PFSK-1 (cell line): ENCODE results near the gene NKPD1.

Source experiments
- FOXP2 ChIP-seq: optimal IDR thresholded peaks from 2 replicates; pipeline ENCODE3; 2011; ENCODE audit warnings: borderline replicate concordance, control low read depth, inconsistent platforms; ENCODE audit not compliant: insufficient read depth; ENCODE audit errors: extremely low read length, extremely low read depth
- POLR2AphosphoS5 ChIP-seq: IDR thresholded peaks from 2 replicates; pipeline ENCODE4 v1.6.1; 2012; ENCODE audit warnings: low read depth, mild to moderate bottlenecking, control low read depth, low read length, moderate library complexity
- REST ChIP-seq, 2 experiments: IDR thresholded peaks; 2 replicates each; pipeline versions ENCODE4 v1.6.1 to v1.8.0; 2011 to 2012; ENCODE audit warnings: low read depth in 2 of 2, low read length in 2 of 2, control low read depth in 1 of 2, inconsistent platforms in 1 of 2, mild to moderate bottlenecking in 1 of 2, moderate library complexity in 1 of 2; ENCODE audit not compliant: insufficient read depth in 1 of 2
- SIN3A ChIP-seq: IDR thresholded peaks from 2 replicates; pipeline ENCODE4 v1.6.1; 2012; ENCODE audit warnings: mild to moderate bottlenecking, low read length, moderate library complexity, borderline replicate concordance; ENCODE audit not compliant: insufficient read depth
- TAF1 ChIP-seq: IDR thresholded peaks from 2 replicates; pipeline ENCODE4 v1.6.1; 2012; ENCODE audit warnings: low read length, control low read depth, borderline replicate concordance; ENCODE audit not compliant: insufficient read depth

NKPD1 gene

DNA sequence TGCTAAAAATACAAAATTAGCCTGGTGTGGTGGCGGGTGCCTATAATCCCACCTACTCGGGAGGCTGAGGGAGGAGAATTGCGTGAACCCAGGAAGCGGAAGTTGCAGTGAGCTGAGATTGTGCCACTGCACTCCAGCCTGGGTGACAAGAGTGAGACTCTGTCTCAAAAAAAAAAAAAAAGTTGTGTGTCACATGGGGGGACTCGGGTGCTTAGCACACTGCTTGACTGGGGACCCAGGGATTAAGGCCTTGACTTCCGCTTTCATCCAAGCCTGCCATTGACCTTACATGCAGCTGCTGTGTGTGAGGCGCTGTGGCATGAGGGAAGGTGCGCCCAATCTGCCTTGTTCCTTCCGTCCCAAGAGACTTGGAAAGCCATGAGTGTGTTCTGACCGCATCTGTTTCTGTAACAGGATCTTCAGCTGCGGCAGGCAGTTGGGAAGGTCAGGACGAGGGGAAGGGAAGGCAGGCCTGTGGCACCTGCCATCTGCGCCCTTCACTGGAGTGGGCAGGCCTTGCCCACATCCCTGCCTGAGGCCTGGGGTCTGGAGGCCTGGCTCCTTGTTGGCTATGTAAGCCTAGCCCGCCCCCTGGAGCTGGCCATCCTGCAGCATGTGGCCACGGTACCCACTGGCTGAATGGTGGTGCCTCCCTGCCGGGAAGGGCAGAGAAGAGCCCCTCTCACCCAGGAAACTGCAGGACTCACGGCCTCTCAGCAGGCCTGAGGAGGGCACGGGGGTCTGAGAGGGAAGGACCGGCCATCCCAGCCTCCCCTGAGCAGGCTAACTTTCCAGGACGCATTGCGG is 44.8 kb downstream of the NKPD1 start:
- no peak for TF ChIP-seq REST (IDR thresholded peaks at IDR 0.05; ENCODE audit: insufficient read depth in 1 of 2, low read depth in 2 of 2, low read length in 2 of 2)

GRCh38 chr19:45114116-45114515 is 46.7 kb downstream of the NKPD1 start:
- no peak for TF ChIP-seq TAF1
- TF ChIP-seq SIN3A, result no peak
- TF ChIP-seq POLR2AphosphoS5, result no peak
- no peak for TF ChIP-seq FOXP2
- no peak for TF ChIP-seq REST (IDR thresholded peaks at IDR 0.05; ENCODE audit: insufficient read depth in 1 of 2, low read depth in 2 of 2, low read length in 2 of 2)

- TF ChIP-seq SIN3A (no peak), REST (IDR thresholded peaks at IDR 0.05; ENCODE audit: insufficient read depth in 1 of 2, low read depth in 2 of 2, low read length in 2 of 2) (no peak), POLR2AphosphoS5 (no peak)
Observed at GRCh38 chr19:45113628-45114027, 47.2 kb downstream of the NKPD1 start.

DNA sequence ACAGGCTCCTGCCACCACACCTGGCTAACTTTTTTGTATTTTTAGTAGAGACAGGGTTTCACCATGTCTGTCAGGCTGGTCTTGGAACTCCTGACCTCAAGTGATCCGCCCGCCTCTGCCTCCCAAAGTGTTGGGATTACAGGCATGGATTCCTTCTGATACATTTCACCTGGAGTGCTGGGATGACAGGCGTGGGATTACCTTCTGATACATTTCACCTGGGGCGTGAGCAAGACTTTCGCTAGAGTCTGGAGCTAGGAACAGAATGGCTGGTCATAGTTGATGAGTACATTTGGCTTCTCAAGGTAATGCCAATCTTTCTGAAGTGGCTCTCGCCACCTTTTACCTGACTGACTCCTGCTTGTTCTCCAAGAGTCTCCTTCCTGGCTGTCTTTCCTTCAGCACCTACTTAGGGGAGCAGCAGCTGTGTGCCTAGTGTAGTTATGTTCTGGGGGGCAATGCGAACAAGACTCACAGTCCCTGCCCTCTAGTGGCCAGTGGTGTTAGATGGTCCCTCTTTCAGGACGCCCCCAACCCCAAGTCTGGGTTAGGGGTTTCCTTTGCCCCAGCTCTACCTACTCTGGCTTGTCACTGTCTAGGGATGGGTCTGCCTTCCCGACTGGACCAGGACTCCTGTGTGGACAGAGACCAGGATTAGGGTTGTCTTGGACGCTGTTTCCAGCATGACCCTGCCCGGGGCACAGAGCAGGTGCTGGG is 48.5 kb downstream of the NKPD1 start:
- no peak for TF ChIP-seq TAF1
- TF ChIP-seq POLR2AphosphoS5, result no peak
- no peak for TF ChIP-seq REST (IDR thresholded peaks at IDR 0.05; ENCODE audit: insufficient read depth in 1 of 2, low read depth in 2 of 2, low read length in 2 of 2)
- no peak for TF ChIP-seq FOXP2
- TF ChIP-seq SIN3A, result no peak
